Inflammatory macrophage (primary cell): ENCODE data around the gene SBSN.
A peak's percentile ranks its signal among the peaks of the same experiment; 100 is the strongest.

Source experiments
- DNase-seq, 2 donors: peaks; one replicate each; pipeline ENCODE4 v3.0.0-alpha.2; 2020 to 2022

SBSN gene

GRCh38 chr19:35531291-35531690, 3.2 kb upstream of the SBSN start:
- no peak for DNase-seq

- no peak for DNase-seq
Measured at GRCh38 chr19:35529241-35530218, 1.4 kb upstream of the SBSN start.

- no peak for DNase-seq
Measured at GRCh38 chr19:35525873-35526272, 2.2 kb downstream of the SBSN start.

GRCh38 chr19:35524181-35524837, 3.8 kb downstream of the SBSN start:
- no peak for DNase-seq

GRCh38 chr19:35522745-35523327, 5.3 kb downstream of the SBSN start:
- DNase-seq: no peak

GRCh38 chr19:35521124-35521743, 6.9 kb downstream of the SBSN start:
- DNase-seq: no peak

GRCh38 chr19:35519291-35519690, 8.8 kb downstream of the SBSN start:
- no peak for DNase-seq

- no peak for DNase-seq
Measured at GRCh38 chr19:35518313-35518712, 9.8 kb downstream of the SBSN start.

- no peak for DNase-seq
Measured at GRCh38 chr19:35517342-35517741, 10.8 kb downstream of the SBSN start.

GRCh38 chr19:35516310-35516709, 11.8 kb downstream of the SBSN start:
- no peak for DNase-seq

- no peak for DNase-seq
Measured at GRCh38 chr19:35514282-35514809, 13.8 kb downstream of the SBSN start.

- no peak for DNase-seq
Measured at GRCh38 chr19:35513628-35514281, 14.4 kb downstream of the SBSN start, which contains the start of gene DMKN. DMKN (minus strand) TSS chr19:35513649; CDS start chr19:35513475, 174 bp downstream.

- no peak for DNase-seq
Measured at GRCh38 chr19:35512831-35513627, 15.1 kb downstream of the SBSN start.

- no peak for DNase-seq
Measured at GRCh38 chr19:35511337-35511736, 16.8 kb downstream of the SBSN start.

- no peak for DNase-seq
Measured at GRCh38 chr19:35510626-35510964, 17.5 kb downstream of the SBSN start.

GRCh38 chr19:35509861-35510625, 18.1 kb downstream of the SBSN start:
- peak; percentile 13 to 37 for DNase-seq

GRCh38 chr19:35509018-35509652, 19.0 kb downstream of the SBSN start:
- no peak for DNase-seq

GRCh38 chr19:35508129-35508528, 20.0 kb downstream of the SBSN start:
- no peak for DNase-seq

- DNase-seq: no peak
Measured at GRCh38 chr19:35507561-35507960, 20.6 kb downstream of the SBSN start.

- DNase-seq: no peak
Measured at GRCh38 chr19:35506011-35506410, 22.1 kb downstream of the SBSN start.
